Stimulated activated CD8-positive, alpha-beta memory T cell treated with anti-CD3 and anti-CD28 coated beads, Interleukin-12 subunit alpha, Interleukin-12 subunit beta, amount 100 ng/mL, for 4 hours (primary cell): Measurements from ENCODE around the gene ABCB6.

ENCODE experiments used
- DNase-seq: peaks from one replicate; pipeline ENCODE4 v3.0.0-alpha.2; 2020; ENCODE audit warnings: low read depth

The ABCB6 gene

GRCh38 chr2:219168932-219169331 lies 49.8 kb downstream of the ABCB6 start:
- DNase-seq, result no peak

- DNase-seq, result no peak
These were observed 50.2 kb downstream of the ABCB6 start for GRCh38 chr2:219168526-219168925.

GRCh38 chr2:219167997-219168396 lies 50.8 kb downstream of the ABCB6 start:
- no peak for DNase-seq

- DNase-seq, result no peak
These were observed 53.5 kb downstream of the ABCB6 start for GRCh38 chr2:219165058-219165911.

GRCh38 chr2:219163156-219163555 lies 55.6 kb downstream of the ABCB6 start:
- no peak for DNase-seq

GRCh38 chr2:219161097-219161496 lies 57.7 kb downstream of the ABCB6 start:
- DNase-seq, result no peak

- peak; percentile 89 for DNase-seq
These were observed 58.4 kb downstream of the ABCB6 start, which contains the start of gene NHEJ1 for GRCh38 chr2:219160186-219161017. TSS of gene NHEJ1 (minus strand) at chr2:219160815. CDS start at chr2:219158362, 2,453 bp downstream.
